RWPE1 (cell line): Measurements from ENCODE around the gene CHORDC1.

Experiments used
- CTCF ChIA-PET: fragments of 350-600 bp; sonication (Branson Sonifier 250); formaldehyde crosslinking; extraction: SDS; loops from one replicate; lab custom pipeline; 2021; lab: Yijun Ruan, JAX
- POLR2A ChIA-PET: fragments of 400-600 bp; formaldehyde crosslinking; extraction: SDS; loops from one replicate; lab custom pipeline; 2020; ENCODE audit warnings: antibody characterized with exemption; ENCODE audit not compliant: low non-redundant PET; lab: Yijun Ruan, JAX
- DNase-seq: peaks from one replicate; pipeline ENCODE4 v3.0.0; 2012; ENCODE audit warnings: low spot score
- H3K27ac ChIP-seq: fragments of 450-650 bp; 2 replicates; pipeline ENCODE4 v1.5.1; 2017
- CTCF ChIP-seq: fragments of 450-650 bp; conservative IDR thresholded peaks from 2 replicates; pipeline ENCODE4 v1.5.1; 2017; ENCODE audit warnings: low read depth, mild to moderate bottlenecking

The CHORDC1 gene

DNA sequence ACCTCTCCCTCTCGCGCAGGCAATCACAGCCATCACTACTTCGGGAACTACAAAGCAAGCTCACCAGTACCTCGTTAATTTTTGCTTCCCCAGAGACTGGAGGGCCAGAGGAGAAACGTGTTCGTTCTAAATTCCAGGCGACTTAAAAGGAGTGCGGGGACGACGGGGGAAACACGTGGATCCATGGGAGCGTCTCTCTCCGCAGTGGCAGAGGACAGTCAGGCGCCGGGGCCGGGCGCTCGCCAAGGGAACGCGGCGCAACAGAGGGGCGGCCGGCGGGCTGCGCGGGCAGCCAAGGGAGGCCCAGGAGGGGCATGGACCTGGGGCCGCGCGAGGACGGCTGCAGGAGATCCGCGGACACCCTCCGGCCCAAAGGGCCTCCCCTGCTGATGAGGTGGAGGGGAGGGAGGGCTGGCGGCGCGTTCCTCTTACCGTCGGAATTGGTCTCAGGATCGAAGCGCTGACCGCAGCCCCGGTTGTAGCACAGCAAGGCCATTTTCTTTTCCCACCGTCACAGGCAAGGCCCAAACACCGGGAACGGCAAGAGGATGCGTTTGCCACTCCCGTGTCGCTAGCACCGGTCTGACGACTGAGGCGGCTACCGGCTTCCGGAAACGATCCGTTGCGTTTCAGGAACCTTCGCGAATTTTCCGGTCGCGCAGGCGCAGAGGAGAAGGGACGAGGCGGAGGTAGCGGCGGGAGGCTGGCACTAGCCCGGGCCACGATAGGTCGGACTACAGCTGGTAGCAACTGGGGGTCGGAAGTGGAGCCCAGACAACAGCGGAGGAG, at the start of gene CHORDC1:
TSS of gene CHORDC1 (minus strand) at position 591 of the 789 bp plus-strand sequence. CDS start at position 496, 95 bp downstream.
- DNase-seq: peak; percentile 84
- H3K27ac ChIP-seq: peak within 1 kb of the TSS; percentile 81
- ChIA-PET POLR2A (no interaction called here), CTCF (no interaction called here)
- no peak for TF ChIP-seq CTCF

GRCh38 chr11:90257158-90257525, 34.3 kb upstream of the CHORDC1 start:
- DNase-seq: no peak
- POLR2A ChIA-PET: no interaction called here
- TF ChIP-seq CTCF: no peak
- H3K27ac ChIP-seq: no peak overlapping the region
- CTCF ChIA-PET: interaction anchor here (0.6 to 0.7 kb wide), 2 partner anchors 109 to 1251 kb away, joined by 3 read pairs; no protein-coding TSS in a partner anchor

GRCh38 chr11:90256404-90257157, 33.7 kb upstream of the CHORDC1 start:
- no peak overlapping the region for H3K27ac ChIP-seq
- no peak for TF ChIP-seq CTCF
- DNase-seq: no peak
- POLR2A ChIA-PET: no interaction called here
- CTCF ChIA-PET: interaction anchor here (0.6 to 0.7 kb wide), 2 partner anchors 110 to 126 kb away, joined by 3 read pairs; no protein-coding TSS in a partner anchor

GRCh38 chr11:90254065-90254464, 31.2 kb upstream of the CHORDC1 start:
- ChIA-PET CTCF (no interaction called here), POLR2A (no interaction called here)
- TF ChIP-seq CTCF: no peak
- H3K27ac ChIP-seq: no peak overlapping the region
- no peak for DNase-seq

DNA sequence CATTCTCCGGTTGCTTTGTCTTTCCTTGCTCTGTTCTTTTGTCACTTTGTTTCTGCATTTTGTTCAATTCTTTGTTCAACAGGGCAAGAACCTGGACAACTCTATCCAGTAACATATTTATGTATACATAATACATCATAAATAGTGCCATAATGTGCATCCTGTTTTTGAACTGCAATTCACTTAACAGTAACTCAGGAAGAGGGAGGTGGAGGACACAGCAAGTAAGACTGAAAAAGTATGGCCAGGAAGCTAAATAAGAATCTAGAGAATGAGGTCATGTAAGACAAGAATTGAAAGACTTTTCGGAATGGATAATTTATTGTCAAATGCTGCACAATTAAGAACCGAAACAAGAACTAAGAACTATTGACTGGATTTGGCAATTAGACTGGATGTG, 29.2 kb upstream of the CHORDC1 start:
- CTCF ChIA-PET: no interaction called here
- no peak for DNase-seq
- POLR2A ChIA-PET: no interaction called here
- H3K27ac ChIP-seq: no peak overlapping the region
- TF ChIP-seq CTCF: no peak

DNA sequence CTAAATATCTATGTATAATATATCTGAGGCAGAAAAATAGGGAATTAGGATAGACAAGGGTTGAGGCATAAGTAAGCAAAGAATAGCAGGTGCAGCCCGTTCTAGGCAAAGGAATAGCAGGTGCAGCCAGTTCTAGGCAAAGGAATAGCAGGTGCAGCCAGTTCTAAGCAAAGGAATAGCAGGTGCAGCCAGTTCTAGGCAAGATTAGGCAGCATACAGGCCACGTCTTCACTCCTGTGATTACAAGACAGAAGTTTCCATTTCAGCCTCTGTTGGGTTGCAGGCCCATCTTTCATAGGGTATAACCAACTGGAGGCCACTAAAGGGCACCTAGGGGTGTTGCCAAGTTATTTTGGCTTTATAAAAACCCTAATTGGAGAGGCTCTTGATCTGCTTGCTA, 28.8 kb upstream of the CHORDC1 start:
- no peak for DNase-seq
- no peak overlapping the region for H3K27ac ChIP-seq
- POLR2A ChIA-PET: no interaction called here
- no peak for TF ChIP-seq CTCF
- CTCF ChIA-PET: interaction anchor here (0.7 kb wide), 1 partner anchor 9 kb away, joined by 3 read pairs; no protein-coding TSS in a partner anchor
